HG03432 (cell line): Measurements from ENCODE around the gene CPN1.
"Not testable (repeated sequence)": the region's sequence is repeated elsewhere in the genome, so short reads cannot be mapped to it uniquely, and the experiment has no call there.

Experiments
- ATAC-seq: cut with Tn5 transposase; IDR thresholded peaks from one replicate; pipeline ENCODE4 v1.9.1; 2021; ENCODE audit warnings: mild to moderate bottlenecking, moderate library complexity; ENCODE audit not compliant: unreplicated experiment

CPN1 gene

GRCh38 chr10:100082276-100082675 lies 607 bp upstream of the CPN1 start:
- not testable (repeated sequence) for ATAC-seq

DNA sequence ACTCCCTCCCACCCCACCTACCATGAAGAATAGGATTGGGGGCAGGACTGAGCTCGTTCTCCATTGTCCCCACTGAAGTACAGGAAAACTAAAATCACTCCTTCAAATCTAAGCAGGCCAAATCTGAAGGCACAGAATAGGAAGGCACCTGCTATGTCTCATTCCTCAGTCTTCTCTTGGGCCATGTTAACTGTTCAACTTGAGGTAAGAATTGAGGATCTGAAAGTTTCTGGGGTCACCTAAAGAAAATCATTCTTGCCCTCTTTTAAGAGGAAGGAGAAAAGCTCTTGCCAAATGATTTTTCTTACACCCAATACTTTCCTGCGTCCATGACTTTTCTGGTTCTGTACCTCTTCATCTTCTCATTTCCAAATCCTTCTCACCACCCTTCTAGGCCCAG lies 4.9 kb downstream of the CPN1 start:
- no peak for ATAC-seq

GRCh38 chr10:100075426-100076220 lies 6.0 kb downstream of the CPN1 start:
- no peak for ATAC-seq

GRCh38 chr10:100072514-100072913 lies 9.2 kb downstream of the CPN1 start:
- ATAC-seq, result no peak

DNA sequence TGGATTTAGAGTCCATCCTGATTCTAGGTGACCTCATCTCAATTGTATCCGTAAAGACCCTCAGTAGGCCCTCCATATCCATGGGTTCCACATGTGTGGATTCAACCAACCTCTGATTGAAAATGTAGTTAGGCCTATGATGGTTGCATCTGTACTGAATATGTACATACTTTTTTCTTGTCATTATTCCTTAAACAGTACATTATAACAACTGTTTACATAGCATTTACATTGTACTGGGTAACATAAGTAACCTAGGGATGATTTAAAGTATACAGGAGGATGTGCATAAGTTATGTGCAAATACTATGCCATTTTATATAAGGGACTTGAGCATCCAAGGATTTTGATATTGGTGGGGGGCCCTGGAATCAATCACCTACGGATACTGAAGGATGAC lies 10.1 kb downstream of the CPN1 start:
- ATAC-seq, result no peak

DNA sequence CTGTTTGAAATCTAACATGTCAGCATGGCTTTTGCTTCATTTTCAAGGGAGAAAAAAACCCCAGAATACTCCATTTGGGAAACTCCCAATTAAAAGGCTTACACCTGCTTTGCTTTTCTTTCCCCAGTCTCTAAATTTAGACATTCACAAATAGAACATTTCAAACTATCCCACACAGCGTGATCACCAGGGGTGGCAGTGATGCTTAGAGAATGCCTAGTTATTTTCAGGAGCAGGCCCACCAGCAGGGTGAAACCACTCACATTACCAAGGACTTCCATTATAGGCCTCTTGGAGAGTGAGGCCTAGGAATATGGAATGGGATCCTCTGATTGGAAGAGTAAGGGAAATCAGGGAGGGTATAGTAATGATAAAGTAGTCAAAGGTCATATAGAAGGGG lies 14.2 kb downstream of the CPN1 start:
- no peak for ATAC-seq

DNA sequence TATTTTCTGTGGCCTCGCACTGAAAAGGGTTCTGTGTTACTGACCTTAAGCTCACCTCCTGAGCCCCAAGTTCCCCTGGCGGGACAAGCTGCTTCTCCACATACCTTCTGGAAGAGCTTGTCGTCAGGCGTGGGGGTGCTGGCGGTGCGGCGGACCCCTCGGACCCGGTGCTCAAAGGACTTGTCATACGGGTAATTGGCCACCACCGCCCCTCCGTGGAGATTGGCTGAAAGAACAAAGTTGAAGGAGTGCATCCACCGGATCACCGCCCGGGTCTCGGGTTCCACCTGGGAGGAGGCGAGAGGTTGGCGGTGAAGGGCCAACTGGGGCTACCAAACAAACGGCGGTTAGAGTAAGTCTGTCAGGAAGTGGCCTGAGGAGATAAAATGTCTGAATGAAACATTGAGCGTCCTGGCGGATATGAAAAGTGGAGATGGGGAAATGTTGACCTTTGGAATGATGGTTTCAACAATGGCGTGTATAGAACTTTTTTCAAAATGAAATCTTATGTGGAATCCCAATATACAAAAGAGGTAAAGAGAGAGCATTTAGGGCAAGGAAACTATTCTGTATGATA lies 16.5 kb downstream of the CPN1 start:
- ATAC-seq, result no peak

- ATAC-seq, result no peak
Observed at GRCh38 chr10:100061401-100061800, 20.3 kb downstream of the CPN1 start.

DNA sequence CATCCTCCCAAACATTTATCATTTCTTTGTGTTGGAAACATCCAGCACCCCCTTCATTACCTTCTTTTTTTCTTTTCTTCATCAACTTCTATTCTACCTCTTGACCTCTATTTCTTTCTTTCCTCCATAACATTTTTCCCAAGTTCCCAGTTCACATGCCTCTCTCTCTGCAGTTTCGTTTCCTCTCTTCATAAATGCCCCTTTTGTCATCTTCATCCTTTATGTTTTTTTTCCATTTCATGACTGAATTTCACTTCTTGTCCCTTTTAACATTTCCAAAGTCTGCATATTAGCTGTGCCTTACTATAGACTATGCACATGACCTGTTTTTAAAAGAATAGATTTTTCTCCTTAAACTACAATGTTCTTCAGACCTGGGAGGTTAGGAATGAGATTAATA lies 23.7 kb downstream of the CPN1 start:
- no peak for ATAC-seq

GRCh38 chr10:100053686-100054460 lies 27.8 kb downstream of the CPN1 start:
- ATAC-seq, result no peak

DNA sequence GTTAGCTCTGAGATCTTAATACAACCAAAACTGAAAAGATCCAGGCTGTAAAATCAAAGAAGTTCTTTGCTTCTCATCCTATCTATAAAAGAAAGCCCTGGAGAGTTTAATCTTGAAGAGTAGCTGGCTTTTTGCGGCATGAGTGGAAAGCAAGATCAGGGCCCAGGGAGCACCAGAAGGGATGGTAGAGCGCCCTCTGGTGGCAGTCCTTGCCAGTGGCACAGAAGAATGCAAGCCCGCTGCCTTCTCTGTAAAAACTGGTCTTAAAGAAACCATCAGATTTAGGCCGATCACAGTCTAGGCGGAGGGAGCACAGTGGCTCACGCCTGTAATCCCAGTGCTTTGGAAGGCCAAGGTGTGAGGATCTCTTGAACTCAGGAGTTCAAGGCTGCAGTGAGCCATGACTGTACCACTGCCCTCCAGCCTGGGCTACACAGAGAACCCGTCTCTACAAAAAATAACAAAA lies 35.6 kb downstream of the CPN1 start:
- ATAC-seq, result peak; percentile 67

DNA sequence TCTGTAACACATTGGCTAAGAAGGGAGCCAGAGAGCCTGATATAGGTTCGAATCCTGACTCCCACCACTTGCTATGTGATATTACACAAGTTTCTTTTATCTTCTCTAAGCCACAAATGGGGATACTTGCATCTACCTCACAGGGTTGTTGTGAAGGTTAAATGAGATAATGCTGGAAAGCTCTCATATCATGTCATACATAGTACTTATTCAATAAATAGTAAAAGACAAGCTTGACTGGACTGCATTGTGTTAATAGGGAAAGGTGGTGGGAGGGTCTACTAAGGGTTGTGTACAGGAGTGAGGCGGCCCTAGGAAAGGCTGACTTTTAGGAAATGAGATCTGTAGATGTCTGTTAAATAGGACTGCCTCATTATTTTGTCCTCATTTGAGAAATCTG lies 36.1 kb downstream of the CPN1 start:
- ATAC-seq, result no peak

DNA sequence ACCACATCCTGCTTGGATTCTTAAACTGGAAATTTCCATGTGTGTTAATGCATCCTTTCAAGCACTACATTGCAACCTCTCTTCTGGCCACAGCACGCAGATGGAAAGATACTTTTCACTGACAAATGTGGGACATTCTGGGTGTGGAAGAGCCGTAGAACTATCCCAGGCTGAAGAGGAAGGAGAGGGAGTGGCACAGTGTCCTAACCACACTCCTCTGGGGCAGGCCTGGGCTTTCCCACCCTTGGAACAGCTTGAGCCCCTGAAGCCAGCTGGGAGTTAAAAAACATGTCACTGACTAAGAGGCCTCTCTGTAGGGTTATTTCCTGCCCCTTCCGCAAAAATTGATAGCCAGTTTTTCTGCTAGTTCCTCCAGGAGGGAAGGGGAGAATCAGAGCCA lies 37.9 kb downstream of the CPN1 start:
- ATAC-seq, result no peak

GRCh38 chr10:100043344-100043743 lies 38.3 kb downstream of the CPN1 start:
- ATAC-seq, result no peak

- ATAC-seq, result no peak
Observed at GRCh38 chr10:100041306-100042002, 40.2 kb downstream of the CPN1 start.

GRCh38 chr10:100038561-100039071 lies 43.1 kb downstream of the CPN1 start:
- no peak for ATAC-seq

- ATAC-seq, result no peak
Observed at GRCh38 chr10:100037758-100038315, 43.8 kb downstream of the CPN1 start.

- no peak for ATAC-seq
Observed at GRCh38 chr10:100036850-100037249, 44.8 kb downstream of the CPN1 start.

GRCh38 chr10:100033766-100034418 lies 47.8 kb downstream of the CPN1 start:
- ATAC-seq, result no peak

DNA sequence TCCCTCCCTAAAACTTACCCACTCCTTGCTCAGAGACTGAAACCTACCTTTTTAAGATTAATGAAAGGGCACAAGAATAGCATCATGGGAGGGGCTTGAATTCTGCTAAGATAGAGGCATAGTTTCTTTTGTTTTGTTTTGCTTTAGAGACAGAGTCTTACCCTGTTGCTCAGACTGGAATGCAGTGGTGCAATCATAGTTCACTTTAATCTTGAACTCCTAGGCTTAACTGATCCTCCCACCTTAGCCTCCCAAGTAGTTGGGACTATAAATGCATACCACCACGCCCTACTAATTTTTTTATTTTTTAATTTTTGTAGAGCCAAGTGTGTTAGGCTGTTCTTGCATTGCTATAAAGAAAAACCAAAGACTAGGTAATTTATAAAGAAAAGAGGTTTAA lies 54.3 kb downstream of the CPN1 start:
- no peak for ATAC-seq
